ENCODE measurements around the gene NDST4.

DNA sequence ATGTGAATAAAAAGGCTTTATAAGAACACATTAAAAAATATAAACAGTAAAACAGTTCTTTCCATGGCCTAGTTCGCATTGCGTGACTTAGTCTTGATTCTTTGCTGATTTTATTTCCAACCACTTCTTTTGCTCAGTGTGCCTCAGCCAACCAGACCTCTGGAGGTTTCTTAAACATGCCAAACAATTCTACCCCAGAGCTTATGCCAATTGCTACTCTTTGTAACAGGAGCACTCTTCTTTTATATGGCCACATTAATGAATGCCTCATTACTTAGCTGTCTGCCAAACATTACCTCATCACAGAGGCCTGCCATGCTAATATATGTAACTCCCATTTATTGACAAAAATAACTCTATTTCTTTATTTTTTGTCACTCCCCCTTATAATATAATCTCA, 202.3 kb downstream of the NDST4 start:
- TF ChIP-seq RARB (CRISPR knock-in tag; IDR thresholded peaks at IDR 0.05) (no peak), PATZ1 (CRISPR knock-in tag; IDR thresholded peaks at IDR 0.05; ENCODE audit: borderline replicate concordance) (no peak), CREB5 (CRISPR knock-in tag; IDR thresholded peaks at IDR 0.05; ENCODE audit: low read depth) (no peak), TCF4 (CRISPR knock-in tag; IDR thresholded peaks at IDR 0.05; ENCODE audit: borderline replicate concordance) (no peak), ZNF70 (CRISPR knock-in tag; IDR thresholded peaks at IDR 0.05) (no peak), OSR1 (CRISPR knock-in tag; IDR thresholded peaks at IDR 0.05) (no peak), BACH2 (CRISPR knock-in tag; IDR thresholded peaks at IDR 0.05; ENCODE audit: borderline replicate concordance) (no peak), ESRRG (CRISPR knock-in tag; IDR thresholded peaks at IDR 0.05) (no peak), ZNF8 (CRISPR knock-in tag; IDR thresholded peaks at IDR 0.05) (no peak), ZFP3 (CRISPR knock-in tag; IDR thresholded peaks at IDR 0.05) (no peak), SNAI2 (CRISPR knock-in tag; IDR thresholded peaks at IDR 0.05) (no peak), ISL1 (CRISPR knock-in tag; IDR thresholded peaks at IDR 0.05) (no peak)
- TF ChIP-seq, protein P1, sequence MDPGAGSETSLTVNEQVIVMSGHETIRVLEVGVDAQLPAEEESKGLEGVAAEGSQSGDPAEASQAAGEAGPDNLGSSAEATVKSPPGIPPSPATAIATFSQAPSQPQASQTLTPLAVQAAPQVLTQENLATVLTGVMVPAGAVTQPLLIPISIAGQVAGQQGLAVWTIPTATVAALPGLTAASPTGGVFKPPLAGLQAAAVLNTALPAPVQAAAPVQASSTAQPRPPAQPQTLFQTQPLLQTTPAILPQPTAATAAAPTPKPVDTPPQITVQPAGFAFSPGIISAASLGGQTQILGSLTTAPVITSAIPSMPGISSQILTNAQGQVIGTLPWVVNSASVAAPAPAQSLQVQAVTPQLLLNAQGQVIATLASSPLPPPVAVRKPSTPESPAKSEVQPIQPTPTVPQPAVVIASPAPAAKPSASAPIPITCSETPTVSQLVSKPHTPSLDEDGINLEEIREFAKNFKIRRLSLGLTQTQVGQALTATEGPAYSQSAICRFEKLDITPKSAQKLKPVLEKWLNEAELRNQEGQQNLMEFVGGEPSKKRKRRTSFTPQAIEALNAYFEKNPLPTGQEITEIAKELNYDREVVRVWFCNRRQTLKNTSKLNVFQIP (CRISPR knock-in tag; IDR thresholded peaks at IDR 0.05; ENCODE audit: borderline replicate concordance, low read depth): no peak
- TF ChIP-seq, protein P2, sequence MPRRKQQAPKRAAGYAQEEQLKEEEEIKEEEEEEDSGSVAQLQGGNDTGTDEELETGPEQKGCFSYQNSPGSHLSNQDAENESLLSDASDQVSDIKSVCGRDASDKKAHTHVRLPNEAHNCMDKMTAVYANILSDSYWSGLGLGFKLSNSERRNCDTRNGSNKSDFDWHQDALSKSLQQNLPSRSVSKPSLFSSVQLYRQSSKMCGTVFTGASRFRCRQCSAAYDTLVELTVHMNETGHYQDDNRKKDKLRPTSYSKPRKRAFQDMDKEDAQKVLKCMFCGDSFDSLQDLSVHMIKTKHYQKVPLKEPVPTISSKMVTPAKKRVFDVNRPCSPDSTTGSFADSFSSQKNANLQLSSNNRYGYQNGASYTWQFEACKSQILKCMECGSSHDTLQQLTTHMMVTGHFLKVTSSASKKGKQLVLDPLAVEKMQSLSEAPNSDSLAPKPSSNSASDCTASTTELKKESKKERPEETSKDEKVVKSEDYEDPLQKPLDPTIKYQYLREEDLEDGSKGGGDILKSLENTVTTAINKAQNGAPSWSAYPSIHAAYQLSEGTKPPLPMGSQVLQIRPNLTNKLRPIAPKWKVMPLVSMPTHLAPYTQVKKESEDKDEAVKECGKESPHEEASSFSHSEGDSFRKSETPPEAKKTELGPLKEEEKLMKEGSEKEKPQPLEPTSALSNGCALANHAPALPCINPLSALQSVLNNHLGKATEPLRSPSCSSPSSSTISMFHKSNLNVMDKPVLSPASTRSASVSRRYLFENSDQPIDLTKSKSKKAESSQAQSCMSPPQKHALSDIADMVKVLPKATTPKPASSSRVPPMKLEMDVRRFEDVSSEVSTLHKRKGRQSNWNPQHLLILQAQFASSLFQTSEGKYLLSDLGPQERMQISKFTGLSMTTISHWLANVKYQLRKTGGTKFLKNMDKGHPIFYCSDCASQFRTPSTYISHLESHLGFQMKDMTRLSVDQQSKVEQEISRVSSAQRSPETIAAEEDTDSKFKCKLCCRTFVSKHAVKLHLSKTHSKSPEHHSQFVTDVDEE (CRISPR knock-in tag; IDR thresholded peaks at IDR 0.05): no peak

Data from SK-N-SH treated with all-trans-retinoic acid at 6 μM for 48 hours (cell line).